KMS-11 (cell line): ENCODE results near the gene SLC6A17.

Experiments
- H2AFZ ChIP-seq: fragments of 200-600 bp; sonication (generic); 2 replicates; pipeline ENCODE4 v1.6.1; 2016; ENCODE audit warnings: antibody characterized with exemption, mixed run types, low read depth
- H3K27ac ChIP-seq: fragments of 200-600 bp; sonication (generic); 2 replicates; pipeline ENCODE4 v1.6.1; 2016; ENCODE audit warnings: mild to moderate bottlenecking, mixed run types
- H3K27me3 ChIP-seq: fragments of 200-600 bp; sonication (generic); 2 replicates; pipeline ENCODE4 v1.6.1; 2017; ENCODE audit warnings: mild to moderate bottlenecking, low read depth, mixed run types, moderate library complexity; ENCODE audit not compliant: insufficient read depth
- H3K36me3 ChIP-seq: fragments of 200-600 bp; sonication (generic); 2 replicates; pipeline ENCODE4 v1.6.1; 2017; ENCODE audit warnings: mild to moderate bottlenecking, mixed run types; ENCODE audit not compliant: insufficient read depth
- H3K4me1 ChIP-seq: fragments of 200-600 bp; sonication (generic); 2 replicates; pipeline ENCODE4 v1.6.1; 2016; ENCODE audit warnings: mild to moderate bottlenecking, low read depth, mixed run types; ENCODE audit not compliant: poor library complexity, severe bottlenecking
- H3K4me2 ChIP-seq: fragments of 200-600 bp; sonication (generic); 2 replicates; pipeline ENCODE4 v1.7.0; 2016; ENCODE audit warnings: mild to moderate bottlenecking, mixed run types
- H3K4me3 ChIP-seq: fragments of 200-600 bp; sonication (generic); IDR thresholded peaks from 2 replicates; pipeline ENCODE4 v1.6.1; 2017; ENCODE audit warnings: low read depth, low read length, mixed read lengths; ENCODE audit not compliant: insufficient read depth
- H3K79me2 ChIP-seq: fragments of 200-600 bp; sonication (generic); 2 replicates; pipeline ENCODE4 v1.6.1; 2016; ENCODE audit warnings: low read depth, mixed run types; ENCODE audit not compliant: insufficient read depth
- H3K9ac ChIP-seq: fragments of 200-600 bp; sonication (generic); 2 replicates; pipeline ENCODE4 v1.6.1; 2016; ENCODE audit warnings: mild to moderate bottlenecking, mixed run types
- H4K20me1 ChIP-seq: fragments of 200-600 bp; sonication (generic); 2 replicates; pipeline ENCODE4 v1.6.1; 2016; ENCODE audit warnings: mild to moderate bottlenecking, mixed run types; ENCODE audit not compliant: insufficient read depth
- TF ChIP-seq, protein P1 (sequence below): fragments of 200-600 bp; sonication (generic); conservative IDR thresholded peaks from 2 replicates; pipeline ENCODE4 v1.6.1; 2017; ENCODE audit warnings: low read depth, mild to moderate bottlenecking, antibody characterized with exemption, low read length, moderate library complexity, mixed read lengths

SLC6A17 gene

DNA sequence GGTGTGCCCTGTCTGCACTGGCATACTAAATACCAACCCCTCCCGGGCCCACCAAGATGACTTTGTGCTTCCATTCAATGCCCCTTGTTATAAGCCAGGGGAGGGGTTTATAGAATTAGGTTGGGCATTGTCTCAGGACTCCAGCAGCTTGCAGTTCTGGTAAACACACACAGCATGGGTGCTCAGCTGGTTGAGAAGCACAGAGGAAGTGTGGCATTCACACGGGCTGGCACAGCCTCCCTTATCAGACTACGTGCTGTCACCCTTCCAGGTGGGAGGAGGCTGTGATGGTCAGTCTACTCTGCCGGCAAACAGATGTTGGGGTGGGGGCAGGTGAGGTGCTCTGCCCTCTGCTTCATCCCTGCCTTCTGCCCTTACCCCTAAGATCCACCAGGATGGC lies 15.0 kb upstream of the SLC6A17 start:
- Histone ChIP-seq H3K79me2 (no peaks in the 10 kb centered on the region), H3K4me2 (no peak overlapping the region), H4K20me1 (no peaks in the 10 kb centered on the region), H3K4me1 (peaks cover 12% of the 10 kb centered on the region), H2AFZ (no peak overlapping the region), H3K27ac (no peak overlapping the region), H3K27me3 (no peaks in the 10 kb centered on the region), H3K4me3 (no peak overlapping the region), H3K36me3 (no peaks in the 10 kb centered on the region), H3K9ac (no peak overlapping the region)
- TF ChIP-seq, protein P1, sequence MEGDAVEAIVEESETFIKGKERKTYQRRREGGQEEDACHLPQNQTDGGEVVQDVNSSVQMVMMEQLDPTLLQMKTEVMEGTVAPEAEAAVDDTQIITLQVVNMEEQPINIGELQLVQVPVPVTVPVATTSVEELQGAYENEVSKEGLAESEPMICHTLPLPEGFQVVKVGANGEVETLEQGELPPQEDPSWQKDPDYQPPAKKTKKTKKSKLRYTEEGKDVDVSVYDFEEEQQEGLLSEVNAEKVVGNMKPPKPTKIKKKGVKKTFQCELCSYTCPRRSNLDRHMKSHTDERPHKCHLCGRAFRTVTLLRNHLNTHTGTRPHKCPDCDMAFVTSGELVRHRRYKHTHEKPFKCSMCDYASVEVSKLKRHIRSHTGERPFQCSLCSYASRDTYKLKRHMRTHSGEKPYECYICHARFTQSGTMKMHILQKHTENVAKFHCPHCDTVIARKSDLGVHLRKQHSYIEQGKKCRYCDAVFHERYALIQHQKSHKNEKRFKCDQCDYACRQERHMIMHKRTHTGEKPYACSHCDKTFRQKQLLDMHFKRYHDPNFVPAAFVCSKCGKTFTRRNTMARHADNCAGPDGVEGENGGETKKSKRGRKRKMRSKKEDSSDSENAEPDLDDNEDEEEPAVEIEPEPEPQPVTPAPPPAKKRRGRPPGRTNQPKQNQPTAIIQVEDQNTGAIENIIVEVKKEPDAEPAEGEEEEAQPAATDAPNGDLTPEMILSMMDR: no peak

DNA sequence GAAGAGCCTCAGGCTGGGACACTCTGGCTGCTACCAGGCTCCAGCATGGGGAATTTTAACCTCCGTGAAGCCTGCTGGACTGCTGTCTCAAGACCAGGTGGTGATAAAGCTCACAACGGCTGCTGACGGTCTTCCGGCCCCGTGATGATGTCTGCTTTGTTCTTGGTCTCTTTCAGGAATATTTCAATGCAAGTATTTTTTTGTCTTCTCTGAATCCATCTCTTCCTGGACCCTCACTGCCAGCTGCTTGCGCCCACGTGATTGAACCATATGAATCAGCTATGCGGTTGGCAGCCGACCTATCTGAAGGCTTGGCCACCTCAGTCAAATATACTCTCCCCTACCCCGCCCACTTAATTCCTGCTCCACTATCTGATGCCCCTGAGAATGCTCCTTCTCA lies 14.6 kb upstream of the SLC6A17 start:
- Histone ChIP-seq H3K27me3 (no peaks in the 10 kb centered on the region), H2AFZ (no peak overlapping the region), H4K20me1 (no peaks in the 10 kb centered on the region), H3K36me3 (no peaks in the 10 kb centered on the region), H3K4me3 (no peak overlapping the region), H3K4me2 (no peak overlapping the region), H3K9ac (no peak overlapping the region), H3K79me2 (no peaks in the 10 kb centered on the region), H3K27ac (no peak overlapping the region), H3K4me1 (peaks cover 12% of the 10 kb centered on the region)
- TF ChIP-seq, protein P1: no peak

DNA sequence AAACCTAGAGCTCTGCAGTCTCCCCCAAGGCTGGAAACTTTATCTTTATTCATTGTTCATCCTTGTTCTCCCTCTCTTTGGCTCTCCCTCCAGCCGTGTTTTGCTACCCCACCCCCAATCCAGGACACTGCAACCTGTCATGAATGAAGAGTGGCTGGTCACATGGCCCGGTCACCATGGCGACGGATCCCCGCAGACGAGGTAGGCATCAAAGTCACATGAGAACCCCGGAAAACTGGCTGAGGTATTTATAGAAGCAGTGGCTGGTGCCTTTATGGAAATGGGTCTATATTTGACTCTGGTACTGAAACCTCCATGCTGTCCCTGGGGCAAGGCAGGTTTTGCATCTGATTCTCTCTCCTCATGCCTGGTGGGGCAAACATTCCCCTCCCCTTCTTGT lies 13.4 kb upstream of the SLC6A17 start:
- Histone ChIP-seq H3K79me2 (no peaks in the 10 kb centered on the region), H3K4me2 (no peak overlapping the region), H4K20me1 (no peaks in the 10 kb centered on the region), H3K27ac (no peak overlapping the region), H3K36me3 (no peaks in the 10 kb centered on the region), H3K4me1 (peaks cover 12% of the 10 kb centered on the region), H3K4me3 (no peak overlapping the region), H2AFZ (no peak overlapping the region), H3K27me3 (no peaks in the 10 kb centered on the region), H3K9ac (no peak overlapping the region)
- TF ChIP-seq, protein P1: no peak

DNA sequence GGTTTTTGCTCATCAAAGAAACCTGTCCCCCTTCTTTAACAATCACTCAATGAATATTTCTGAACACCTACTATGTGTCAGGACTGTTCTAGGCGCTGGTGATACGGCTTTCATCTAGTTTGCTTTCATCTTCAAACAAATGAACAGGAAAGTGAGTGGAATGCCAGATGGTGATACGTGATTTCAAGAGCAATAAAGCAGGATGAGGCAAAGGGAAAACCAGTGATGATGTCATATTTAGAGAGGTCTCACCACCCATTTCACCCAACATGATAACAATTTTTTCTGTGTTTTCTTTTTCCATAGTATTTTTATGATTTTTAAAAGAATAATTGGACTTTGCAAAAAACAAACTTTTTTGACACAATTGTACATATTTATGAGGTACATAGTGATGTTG lies 11.3 kb upstream of the SLC6A17 start:
- H4K20me1 ChIP-seq: no peaks in the 10 kb centered on the region
- H3K79me2 ChIP-seq: no peaks in the 10 kb centered on the region
- H3K27me3 ChIP-seq: no peaks in the 10 kb centered on the region
- no peak overlapping the region for H3K27ac ChIP-seq
- no peak overlapping the region for H2AFZ ChIP-seq
- no peak overlapping the region for H3K4me3 ChIP-seq
- H3K9ac ChIP-seq: no peak overlapping the region
- no peak overlapping the region for H3K4me2 ChIP-seq
- H3K36me3 ChIP-seq: no peaks in the 10 kb centered on the region
- TF ChIP-seq, protein P1: no peak
- peaks cover 12% of the 10 kb centered on the region for H3K4me1 ChIP-seq
